ENCODE results near the gene ULK2.

GRCh38 chr17:19731626-19732025 lies 136.1 kb downstream of the ULK2 start:
- TF ChIP-seq CTCF (conservative IDR thresholded peaks at IDR 0.05; ENCODE audit: low read depth, low read length) = no peak
- TF ChIP-seq EZH2phosphoT487 (IDR thresholded peaks at IDR 0.05; ENCODE audit: borderline replicate concordance, low read length) = no peak

Data from PC-3 (cell line).